NCI-H1092 treated with DMSO at 0.1 percent for 48 hours (cell line): ENCODE results near the gene AUH.
A peak's percentile ranks its signal among the peaks of the same experiment; 100 is the strongest.
"Not testable (repeated sequence)": the region's sequence is repeated elsewhere in the genome, so short reads cannot be mapped to it uniquely, and the experiment has no call there.

ENCODE experiments used
- DNase-seq: peaks from one replicate; lab custom pipeline; 2025; lab: John Stamatoyannopoulos, UW

Gene AUH

DNA sequence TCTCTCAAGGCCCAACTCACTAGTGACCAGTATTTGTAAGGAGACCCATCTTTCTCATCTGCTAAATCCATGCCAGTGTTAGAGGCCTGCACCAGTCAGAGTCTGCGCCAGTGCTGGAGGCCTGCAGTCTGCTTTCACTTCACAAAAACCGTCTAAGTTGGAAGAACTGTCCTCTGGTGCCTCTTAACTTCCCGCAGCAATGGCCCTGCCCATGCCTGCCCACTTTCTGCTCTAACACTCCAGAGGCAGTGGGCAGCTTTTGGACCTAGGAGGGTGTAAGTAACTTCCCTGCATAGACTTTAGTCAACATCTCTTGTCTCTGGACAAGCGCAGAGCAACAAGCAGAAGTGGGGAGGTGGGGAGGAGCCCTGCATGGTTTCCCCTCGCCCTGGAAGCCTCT, 152.9 kb downstream of the AUH start:
- no peak for DNase-seq

DNA sequence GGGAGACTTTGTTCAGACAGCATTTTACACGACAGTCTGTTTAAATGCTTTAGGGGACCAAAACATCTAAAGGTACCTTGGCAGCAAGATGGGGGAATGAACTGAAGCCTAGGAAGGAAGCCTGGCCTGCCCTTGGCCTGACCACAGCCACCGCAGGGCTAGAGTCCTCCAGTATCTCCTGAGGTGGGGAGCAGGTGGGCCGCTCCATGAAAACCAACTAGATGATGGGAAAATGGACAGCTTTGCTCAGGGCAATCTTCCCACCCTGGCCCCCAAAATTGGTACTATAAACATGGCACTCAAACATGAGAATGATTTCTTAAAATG, 153.3 kb downstream of the AUH start:
- DNase-seq: no peak

DNA sequence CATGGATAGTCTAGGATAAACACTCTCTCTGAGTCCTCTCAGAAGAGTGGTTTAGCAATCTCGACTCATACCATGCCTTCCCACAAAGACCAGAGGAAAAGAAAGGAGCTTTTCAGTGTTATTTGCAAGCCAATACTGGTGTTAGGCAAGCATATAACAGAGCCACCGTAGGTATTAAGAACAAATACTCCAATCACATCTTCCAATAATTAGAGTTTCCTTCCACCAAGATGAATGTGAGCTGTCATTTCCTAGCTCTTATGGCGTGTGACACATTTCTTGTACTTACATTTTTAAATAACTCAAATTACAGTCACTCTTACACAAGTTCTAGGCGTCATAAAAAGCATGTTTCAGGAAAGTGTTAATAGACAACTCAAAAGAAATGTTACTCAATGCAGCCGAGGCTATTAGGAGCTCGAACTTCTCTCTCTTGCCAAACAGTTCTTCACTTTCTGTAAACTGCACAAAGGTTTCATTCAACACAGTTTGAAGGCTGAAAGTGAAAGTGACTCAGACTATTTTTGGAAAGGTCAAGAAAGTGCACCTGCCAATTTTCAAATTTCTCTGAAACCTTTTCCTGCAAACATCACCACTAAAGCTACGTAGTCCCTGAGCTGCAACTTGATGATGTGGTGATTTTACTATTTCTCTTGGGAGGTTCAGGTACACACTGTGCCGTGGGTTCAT, 153.8 kb downstream of the AUH start:
- DNase-seq: no peak

DNA sequence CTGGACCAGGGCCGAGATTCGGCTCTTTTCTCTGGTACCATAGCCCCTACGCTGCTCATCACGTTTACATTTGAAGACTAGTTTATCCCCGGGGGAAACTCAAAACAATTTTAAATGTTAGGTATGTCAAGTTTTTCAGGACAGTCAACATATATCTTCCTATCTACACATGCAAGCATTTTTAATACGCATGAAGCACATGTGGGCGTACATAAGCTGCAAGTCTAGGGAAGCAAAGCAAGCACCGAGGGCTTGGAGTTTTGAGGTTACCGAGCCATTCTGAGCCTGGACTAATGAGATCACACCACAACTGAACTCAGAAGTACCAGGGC, 154.4 kb downstream of the AUH start:
- DNase-seq: no peak

DNA sequence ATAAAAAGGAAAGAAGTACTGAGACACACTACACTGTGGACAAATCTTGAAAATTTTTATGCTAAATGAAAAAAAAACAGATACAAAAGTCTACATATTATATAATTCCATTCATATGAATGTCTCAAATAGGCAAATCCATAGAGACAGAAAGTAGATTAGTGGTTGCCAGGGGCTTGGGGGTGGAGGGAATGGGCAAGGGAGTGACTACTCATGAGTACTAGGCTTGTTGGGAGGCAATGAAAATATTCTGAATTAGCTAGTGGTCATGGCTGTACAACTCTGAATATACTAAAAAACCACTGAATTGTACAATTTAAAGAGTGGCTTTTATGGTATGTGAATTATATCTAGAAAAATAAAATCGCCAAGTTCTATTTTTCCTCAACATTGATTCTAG, 154.9 kb downstream of the AUH start:
- no peak for DNase-seq

DNA sequence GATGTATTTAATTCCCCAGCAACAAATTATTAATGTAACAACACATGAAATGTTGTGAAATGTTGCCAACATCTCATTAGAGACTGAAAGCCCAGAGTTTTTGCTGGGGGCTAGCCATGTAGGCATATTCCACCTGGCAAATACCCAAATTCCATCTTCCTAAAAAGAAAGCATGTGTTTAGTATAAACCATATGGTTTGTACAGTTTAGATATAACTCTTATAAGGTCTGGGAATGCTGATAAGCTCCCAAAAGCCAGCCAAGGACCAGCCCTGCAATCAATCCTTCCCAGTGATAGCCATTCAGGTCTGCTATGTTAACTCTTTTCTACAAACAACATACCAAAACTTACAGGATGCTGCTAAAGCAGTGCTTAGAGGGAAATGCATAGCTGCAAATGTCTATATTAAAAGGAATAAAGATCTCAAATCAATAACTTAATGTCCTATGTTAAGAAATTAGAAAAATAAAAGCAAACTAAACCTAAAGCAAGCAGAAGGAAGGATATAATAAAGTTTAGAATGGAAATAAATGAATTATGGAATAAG, 158.9 kb downstream of the AUH start:
- no peak for DNase-seq

DNA sequence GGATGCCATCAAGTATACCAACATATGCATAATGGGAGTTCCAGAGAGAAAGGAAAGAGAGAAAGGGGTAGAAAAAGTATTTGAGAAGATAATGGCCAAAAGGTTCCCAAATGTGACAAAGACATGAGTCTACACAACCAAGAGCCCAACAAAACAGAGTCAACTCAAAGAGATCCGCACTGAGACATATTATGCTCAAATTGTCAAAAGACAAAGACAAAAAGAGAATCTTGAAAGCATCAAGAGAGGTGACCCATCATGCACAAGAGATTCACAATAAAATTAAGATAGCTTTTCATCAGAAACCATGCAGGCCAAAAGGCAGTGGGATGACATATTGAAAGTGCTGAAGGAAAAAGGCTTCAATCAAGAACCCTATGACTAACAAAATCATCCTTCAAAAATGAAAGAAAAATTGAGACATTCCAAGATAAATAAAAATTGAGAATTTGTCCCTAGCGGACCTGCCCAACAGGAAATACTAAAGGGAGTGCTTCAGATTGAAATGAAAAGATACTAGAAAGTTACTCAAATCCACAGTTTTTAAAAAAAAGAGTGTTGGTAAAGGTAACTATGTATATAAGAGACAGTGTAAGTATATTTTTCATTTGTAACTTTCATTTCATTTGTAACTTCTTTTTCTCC, 160.9 kb downstream of the AUH start:
- no peak for DNase-seq

DNA sequence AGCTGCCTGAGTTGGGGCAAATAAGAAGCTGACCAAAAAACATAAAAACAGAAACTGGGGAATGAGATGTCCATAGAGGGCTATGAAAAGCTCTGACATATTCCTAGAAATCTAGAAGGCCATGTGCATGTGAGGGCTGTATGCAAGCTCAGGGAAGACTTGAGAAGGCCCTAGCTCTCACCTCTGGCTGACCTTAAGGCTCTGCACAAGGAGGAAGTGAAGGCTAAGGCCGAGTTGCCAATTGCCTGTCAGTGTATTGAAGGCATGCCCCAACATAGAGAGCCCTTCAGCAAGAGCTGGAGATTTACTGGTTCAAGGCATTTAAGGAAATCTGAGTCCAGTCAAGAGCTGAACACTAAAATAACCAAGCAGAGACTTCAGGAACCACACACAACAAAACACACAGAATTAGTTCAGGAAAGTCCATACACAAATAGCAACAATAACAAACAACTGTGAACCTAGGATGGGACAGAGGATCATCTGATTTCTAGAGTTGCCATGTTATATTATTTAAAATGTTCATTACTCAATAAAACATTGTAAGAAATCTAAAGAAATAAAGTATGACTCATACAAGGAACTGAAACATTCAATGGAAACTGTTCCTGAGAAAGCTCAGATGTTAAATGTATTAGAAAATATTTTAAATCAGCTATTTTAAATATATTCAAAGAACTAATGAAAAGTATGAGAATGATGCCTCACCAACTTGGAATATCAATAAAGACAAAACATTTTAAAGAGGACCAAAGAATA, 161.8 kb downstream of the AUH start:
- DNase-seq: no peak

DNA sequence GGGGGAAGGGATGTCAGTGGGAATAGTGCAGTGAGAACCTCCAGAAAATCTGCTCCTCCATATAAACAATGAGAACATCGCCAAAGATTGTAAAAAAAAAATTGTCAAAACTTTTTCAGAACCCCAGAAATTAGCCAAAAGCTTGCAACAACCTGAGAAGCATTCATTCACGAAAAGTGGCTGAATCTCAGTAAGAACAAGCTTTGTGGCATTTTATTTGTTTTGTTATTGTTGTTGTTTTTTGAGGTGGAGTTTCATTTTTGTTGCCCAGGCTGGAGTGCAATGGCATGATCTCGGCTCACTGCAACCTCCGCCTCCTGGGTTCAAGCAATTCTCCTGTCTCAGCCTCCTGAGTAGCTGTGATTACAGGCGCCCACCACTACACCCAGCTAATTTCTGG, 162.8 kb downstream of the AUH start:
- DNase-seq: not testable (repeated sequence)

DNA sequence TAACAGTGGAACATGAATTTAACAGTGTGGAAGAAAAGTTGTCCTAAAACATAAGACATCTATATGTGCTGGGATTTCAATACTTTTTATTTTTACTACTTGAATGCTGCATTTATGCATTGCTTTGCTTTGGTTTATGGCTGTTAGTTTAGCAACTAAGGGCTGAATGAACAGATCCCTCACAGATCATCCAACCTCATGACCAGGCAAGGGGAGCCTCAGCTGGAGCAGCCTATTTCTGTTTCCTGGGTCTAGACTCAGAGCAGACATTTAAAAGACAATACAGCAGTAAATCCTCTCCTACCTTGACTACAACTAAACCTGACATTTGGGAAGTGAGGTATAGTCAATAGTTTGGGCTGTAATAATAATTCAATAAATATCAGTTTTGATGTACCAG, 163.3 kb downstream of the AUH start:
- no peak for DNase-seq

DNA sequence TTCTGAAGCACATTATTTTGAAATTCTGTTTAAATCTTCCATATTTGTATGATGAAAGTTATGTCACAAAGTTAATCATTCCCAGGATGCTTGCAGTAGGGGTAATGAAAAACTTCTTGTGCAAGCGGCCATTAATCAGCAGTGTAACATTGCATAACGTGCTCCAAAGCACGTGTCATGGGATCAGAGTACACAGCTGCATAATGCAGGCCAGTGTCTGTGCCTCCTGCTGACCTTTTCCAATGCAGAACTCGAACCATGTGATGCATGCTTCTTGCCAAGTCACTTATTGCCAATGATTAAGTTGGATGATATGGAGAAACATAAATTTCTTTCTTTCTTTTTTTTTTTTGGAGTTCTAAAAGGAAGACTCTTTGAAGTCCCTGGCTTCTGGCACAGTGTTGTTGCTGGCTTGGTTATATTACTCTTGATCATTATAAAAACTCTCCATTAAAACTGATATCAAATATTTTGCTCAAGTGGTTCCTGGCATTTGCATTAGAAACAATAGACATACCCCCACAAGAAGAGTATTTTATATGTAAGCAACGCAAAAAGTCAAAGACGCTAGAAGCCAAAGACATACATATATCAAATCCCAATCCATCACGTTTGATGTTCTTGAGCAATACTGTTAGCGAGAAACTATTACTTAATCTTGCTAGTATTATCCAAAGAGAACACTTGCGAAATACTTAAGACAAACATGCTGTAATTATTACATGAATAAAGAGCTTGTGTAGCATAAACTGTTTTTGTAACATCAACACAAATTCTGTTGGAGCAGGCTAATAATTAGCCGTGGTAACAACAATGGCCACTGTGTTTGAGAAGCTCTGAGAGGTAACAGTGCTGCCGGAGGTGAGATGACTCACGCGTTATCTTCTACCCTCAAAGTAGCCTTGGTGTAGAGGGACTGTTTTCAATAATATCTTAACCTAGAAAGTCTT, 164.2 kb downstream of the AUH start:
- DNase-seq: no peak

DNA sequence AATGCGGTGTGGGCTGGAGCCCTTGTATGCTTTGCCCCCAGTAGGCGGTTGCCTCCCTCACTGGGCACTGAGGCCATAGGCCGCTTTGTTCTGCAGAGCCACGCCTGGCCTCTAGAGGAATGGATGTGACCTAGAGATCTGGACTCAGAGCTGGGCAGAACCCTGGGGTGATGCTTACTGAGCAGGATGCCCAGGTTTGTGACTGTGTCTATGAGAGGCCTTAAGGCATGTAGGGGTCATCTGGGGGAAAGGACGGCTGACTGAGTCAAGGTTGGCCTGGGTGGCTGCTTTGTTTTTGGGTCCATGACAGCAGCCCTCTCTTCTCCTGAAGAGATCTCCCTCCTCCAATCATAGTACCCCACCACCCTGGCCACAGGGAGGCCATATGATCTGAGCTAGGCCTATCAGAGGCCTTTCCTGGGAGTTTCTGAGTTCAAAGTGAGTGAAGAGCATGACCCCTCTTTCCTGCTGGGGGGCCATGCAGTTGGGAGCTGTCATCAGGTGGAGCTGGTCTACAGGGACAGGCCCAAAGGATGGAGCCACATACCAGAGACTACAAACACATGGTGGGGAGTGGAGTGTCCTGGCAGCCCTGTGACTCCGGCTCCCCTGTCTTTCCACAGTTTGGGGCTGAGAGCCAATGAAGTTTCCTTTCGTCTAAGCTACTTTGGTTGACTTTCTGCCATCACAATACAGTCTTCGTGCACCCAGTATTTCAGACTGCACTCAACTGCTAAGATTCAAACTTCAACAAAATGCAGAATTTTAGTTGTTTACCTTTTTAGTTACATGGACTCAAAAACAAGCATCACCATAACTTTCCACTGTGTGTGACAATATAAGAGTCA, 165.4 kb downstream of the AUH start:
- no peak for DNase-seq

DNA sequence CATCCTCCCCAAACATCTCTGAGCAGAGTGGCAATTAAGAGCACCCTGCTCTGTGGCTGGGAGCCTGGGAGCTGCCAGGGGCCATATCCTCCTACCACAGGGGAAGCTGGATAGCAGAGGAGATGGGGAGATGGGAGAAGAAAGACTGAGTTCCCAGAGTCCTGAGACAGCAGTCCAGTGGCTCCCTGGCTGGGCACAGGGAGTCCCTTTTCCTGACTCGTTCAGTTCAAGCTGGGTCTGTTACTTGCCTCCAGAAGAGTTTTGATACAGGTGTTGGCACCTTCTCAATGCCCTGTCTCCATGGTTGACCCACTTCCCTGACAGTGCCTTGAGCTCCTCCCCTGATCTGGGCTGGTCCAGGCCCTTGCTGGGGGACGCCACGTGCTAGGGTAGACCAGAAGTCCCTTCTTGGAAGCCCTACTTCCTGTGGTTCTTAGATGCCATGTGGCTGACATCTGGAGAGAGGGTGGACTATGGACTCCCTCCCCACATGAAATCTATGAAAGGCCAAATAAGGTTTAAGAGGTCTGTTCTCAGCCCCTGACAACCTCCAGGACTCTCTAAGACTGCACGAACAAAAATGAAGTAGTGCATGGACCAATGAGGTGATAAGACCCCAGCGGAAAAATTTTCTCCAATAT, 166.2 kb downstream of the AUH start:
- no peak for DNase-seq

DNA sequence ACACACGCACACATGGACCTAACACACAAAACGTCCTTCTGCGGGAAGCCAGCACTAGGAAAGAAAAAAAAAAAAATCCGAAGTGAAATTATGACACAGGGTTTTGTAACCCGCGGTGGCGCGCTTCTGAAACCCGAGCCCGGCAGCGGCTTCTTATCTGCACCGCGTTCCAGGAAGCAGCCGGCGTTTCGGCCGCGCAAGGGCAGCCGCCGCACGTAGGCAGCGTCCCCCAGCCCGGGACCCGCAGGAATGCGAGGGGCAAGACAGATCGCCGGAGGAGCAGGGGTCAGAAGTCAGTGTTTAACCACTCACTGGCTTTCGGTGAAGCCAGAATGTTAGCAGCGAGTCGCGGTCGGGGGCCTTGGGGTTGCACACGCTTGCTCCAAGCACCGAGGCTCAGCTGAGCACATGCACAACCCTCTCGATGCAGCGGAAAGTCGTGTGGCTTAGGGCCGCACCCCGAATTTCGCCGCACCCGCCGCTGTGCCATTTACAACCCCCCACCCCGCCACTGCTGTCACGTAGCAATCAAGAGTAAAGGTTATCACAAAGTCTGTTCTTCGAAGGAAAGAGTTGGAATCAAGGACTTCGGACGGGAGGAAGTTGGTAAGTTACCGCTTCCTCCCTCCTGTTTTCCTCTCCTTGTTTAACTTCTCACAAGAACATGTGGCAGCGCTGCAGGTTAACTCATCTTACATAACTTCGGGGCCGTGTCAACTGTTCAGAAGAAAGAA, 167.9 kb downstream of the AUH start:
- DNase-seq: peak; percentile 59

DNA sequence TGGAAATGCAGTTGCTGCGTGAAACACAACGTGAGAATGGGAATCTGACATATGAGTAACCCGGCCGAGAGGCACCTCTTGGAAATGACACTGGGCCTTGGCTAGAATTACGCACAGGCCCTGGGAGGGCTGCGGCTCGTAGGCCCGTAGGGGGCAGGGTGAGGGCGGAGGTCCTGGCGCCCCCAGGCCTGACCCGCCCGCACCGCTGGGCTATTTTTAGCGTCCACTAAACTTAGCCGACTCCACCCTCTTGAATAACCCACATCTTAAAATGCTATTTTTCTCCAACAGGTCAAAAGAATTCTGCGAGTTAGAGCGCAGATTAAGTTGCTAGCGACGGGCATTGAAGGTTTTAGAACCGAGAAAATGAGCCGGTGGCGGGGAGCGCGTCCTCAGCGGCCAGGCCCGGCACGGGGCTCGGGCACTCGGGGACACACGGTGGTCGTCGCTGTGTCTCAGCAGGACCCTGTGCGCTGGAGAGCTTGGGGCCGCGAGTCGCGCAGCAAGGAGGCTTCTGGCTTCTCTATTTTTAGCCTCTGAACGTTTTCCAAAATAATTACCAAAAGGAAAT, 168.5 kb downstream of the AUH start:
- peak; percentile 57 for DNase-seq

DNA sequence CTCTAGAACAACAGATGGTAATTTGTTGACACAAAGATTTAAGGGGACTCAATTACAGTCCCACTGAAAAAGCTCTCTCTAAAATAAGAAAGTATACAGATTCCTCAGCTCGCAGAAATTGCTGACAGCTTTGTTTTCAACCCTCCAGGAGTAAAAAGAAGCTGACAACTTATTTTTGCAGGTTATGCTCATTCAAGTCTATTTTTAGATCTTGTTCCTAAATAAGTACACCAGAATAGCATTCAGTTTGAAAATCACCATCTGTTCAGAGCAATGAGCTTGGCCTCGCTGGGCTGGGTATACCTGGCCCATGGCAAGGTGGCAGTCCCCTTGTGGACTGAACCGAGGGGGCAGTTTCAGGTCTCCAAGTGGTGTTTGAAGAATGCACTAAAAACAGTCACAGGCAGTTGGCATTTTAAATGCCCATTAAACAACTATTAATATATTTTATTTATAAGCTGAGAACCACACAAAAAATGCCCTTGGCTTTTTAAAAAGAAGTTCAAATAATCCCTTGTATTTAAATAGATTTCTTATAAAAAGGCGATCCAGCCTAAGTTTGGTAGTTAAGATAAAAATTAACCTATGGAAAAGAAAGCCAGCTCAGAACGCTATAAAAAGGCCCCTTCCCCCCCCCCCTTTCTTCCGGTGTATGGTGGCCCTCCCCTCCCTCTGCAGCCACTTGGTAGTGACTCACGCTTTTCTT, 169.2 kb downstream of the AUH start:
- DNase-seq: no peak

DNA sequence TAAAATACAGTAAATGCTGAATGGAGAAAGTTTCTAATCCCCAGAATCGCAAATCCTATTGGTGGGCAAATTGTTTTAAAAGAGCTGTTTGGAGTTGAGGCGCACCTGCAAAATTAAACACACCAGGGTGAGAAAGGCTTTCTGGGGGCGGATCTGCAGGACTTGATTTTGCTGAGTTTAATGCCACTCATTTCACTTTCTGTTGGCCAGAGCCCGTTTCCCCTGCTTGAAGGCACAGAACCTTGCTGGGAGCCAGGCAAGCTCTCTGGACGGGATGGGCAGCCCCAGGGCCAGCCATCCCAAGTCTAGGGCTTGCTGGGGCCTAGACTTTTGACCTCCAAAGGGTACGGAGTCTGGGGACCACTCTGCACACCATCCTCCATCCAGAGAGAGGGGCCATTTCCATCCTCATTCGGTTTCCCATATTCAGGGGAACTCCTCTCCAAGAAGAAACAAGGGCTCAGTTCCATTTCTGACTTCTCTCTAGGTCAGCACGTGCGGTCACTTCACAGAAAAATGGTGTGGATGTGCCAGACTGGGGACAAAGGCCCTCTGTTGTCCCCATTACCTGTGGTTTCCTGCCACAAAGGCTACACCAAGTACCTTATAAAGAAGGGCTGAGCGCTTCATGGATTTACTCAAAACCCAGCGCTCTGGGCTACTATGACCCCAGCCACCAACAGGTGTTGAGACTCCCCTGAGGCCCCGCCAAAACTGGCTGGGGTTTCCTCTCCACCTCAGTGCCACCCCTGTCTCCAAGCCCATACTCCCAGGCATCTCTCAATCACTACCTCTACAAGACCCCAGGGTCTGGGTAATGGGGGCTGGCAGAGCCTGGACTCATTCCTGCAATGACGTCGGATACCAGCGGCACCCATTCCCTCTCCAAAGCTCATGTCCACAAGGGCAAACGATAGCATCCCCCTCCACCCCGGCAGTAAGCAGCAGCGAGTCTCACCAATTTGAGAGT, 170.0 kb downstream of the AUH start:
- DNase-seq: peak; percentile 22

DNA sequence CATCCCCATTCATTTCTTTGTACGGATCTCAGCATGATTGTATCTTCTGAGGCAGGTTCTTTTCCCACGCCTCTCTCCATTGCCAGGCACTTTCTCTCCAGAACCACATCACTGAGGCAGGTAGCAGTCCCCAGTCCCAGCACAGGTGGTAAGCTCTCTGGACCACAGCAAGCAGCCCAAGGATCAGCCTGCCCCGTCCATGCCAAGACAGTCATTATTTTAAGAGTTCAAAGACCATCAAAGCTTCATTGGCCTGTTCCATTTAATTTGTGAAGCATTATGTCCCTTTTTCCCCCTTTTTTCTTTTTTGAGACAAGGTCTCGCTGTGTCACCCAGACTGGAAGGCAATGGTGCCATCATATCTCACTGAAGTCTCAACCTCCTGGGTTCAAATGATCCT, 171.7 kb downstream of the AUH start:
- no peak for DNase-seq
